HFF-Myc (cell line): ENCODE data around the gene DCLK2.

Experiments used
- DNase-seq: peaks from one replicate; pipeline ENCODE4 v3.0.0-alpha.2; 2011; ENCODE audit warnings: low read depth; ENCODE audit errors: extremely low read depth
- H3K4me3 ChIP-seq: replicated peaks from 2 replicates; pipeline ENCODE4 v1.5.1; 2011; ENCODE audit warnings: low read depth, mild to moderate bottlenecking, control low read depth, low read length
- CTCF ChIP-seq: IDR thresholded peaks from 2 replicates; pipeline ENCODE4 v1.5.1; 2012; ENCODE audit warnings: mild to moderate bottlenecking, low read depth, low read length, control low read depth; ENCODE audit errors: missing control alignments

The DCLK2 gene

GRCh38 chr4:150078041-150078578 lies at the start of gene DCLK2:
DCLK2 (plus strand) TSS chr4:150078445; CDS start chr4:150079028, 583 bp downstream.
- no peak for TF ChIP-seq CTCF
- H3K4me3 ChIP-seq = peak within 1 kb of the TSS; percentile 81

GRCh38 chr4:150032541-150032940 lies 45.7 kb upstream of the DCLK2 start:
- no peak for DNase-seq

More at GRCh38 chr4:150078041-150078578, at the start of gene DCLK2:
- no peak for DNase-seq

GRCh38 chr4:150033081-150033480 lies 45.2 kb upstream of the DCLK2 start:
- no peak overlapping the region for H3K4me3 ChIP-seq
- TF ChIP-seq CTCF = no peak
- DNase-seq = no peak

More at GRCh38 chr4:150032541-150032940, 45.7 kb upstream of the DCLK2 start:
- no peak for TF ChIP-seq CTCF
- H3K4me3 ChIP-seq = no peak overlapping the region

GRCh38 chr4:150033901-150034300 lies 44.3 kb upstream of the DCLK2 start:
- DNase-seq = peak; percentile 40
- H3K4me3 ChIP-seq = no peak overlapping the region
- no peak for TF ChIP-seq CTCF

GRCh38 chr4:150037251-150037856 lies 40.9 kb upstream of the DCLK2 start:
- no peak overlapping the region for H3K4me3 ChIP-seq
- no peak for DNase-seq
- no peak for TF ChIP-seq CTCF

GRCh38 chr4:150038335-150039076 lies 39.7 kb upstream of the DCLK2 start:
- no peak for DNase-seq
- no peak overlapping the region for H3K4me3 ChIP-seq
- no peak for TF ChIP-seq CTCF
